H9 (cell line): Measurements from ENCODE around the gene ALG14. TPM values are rescaled to one million over a fixed set of nuclear protein-coding genes. Genes with fewer than 3 reads are reported as not detected.

Experiments
- DNase-seq: peaks from one replicate; pipeline ENCODE4 v3.0.0-alpha.2; 2017
- H2AFZ ChIP-seq: one replicate; pipeline ENCODE4 v1.6.1; 2013; ENCODE audit warnings: mild to moderate bottlenecking, low read length, control low read depth, moderate library complexity
- H2AK5ac ChIP-seq: 2 replicates; pipeline ENCODE4 v1.6.1; 2013; ENCODE audit warnings: low read length, control low read depth, mixed read lengths; ENCODE audit not compliant: insufficient read length
- H2BK120ac ChIP-seq: one replicate; pipeline ENCODE4 v1.6.1; 2013; ENCODE audit warnings: low read depth, mild to moderate bottlenecking, low read length, control low read depth, inconsistent platforms; ENCODE audit not compliant: poor library complexity, severe bottlenecking
- H2BK12ac ChIP-seq: 2 replicates; pipeline ENCODE4 v1.6.1; 2013; ENCODE audit warnings: low read length, control low read depth, mixed read lengths, low read depth; ENCODE audit not compliant: insufficient read length
- H2BK15ac ChIP-seq: 2 replicates; pipeline ENCODE4 v1.6.1; 2013; ENCODE audit warnings: low read depth, low read length, control low read depth
- H2BK20ac ChIP-seq: one replicate; pipeline ENCODE4 v1.6.1; 2013; ENCODE audit warnings: low read depth, mild to moderate bottlenecking, low read length, control low read depth, inconsistent platforms; ENCODE audit not compliant: poor library complexity, severe bottlenecking
- H2BK5ac ChIP-seq: 2 replicates; pipeline ENCODE4 v1.6.1; 2013; ENCODE audit warnings: low read length, control low read depth, mixed read lengths; ENCODE audit not compliant: insufficient read length
- H3K14ac ChIP-seq: 2 replicates; pipeline ENCODE4 v1.6.1; 2013; ENCODE audit warnings: low read length, control low read depth; ENCODE audit not compliant: insufficient read depth
- H3K18ac ChIP-seq: 2 replicates; pipeline ENCODE4 v1.6.1; 2013; ENCODE audit warnings: low read depth, mild to moderate bottlenecking, mixed read lengths, low read length, control low read depth; ENCODE audit not compliant: insufficient read length
- H3K23ac ChIP-seq: 2 replicates; pipeline ENCODE4 v1.6.1; 2013; ENCODE audit warnings: low read length, control low read depth, mixed read lengths, low read depth; ENCODE audit not compliant: insufficient read length
- H3K23me2 ChIP-seq: 2 replicates; pipeline ENCODE4 v1.6.1; 2013; ENCODE audit warnings: low read depth, mild to moderate bottlenecking, mixed read lengths, low read length, control low read depth; ENCODE audit not compliant: insufficient read length, poor library complexity, severe bottlenecking
- H3K27ac ChIP-seq: 2 replicates; pipeline ENCODE4 v1.5.1; 2013; ENCODE audit warnings: low read length, control low read depth, mixed read lengths, low read depth; ENCODE audit not compliant: insufficient read length
- H3K27me3 ChIP-seq: 2 replicates; pipeline ENCODE4 v1.6.1; 2013; ENCODE audit warnings: low read length, control low read depth, inconsistent platforms; ENCODE audit not compliant: insufficient read depth
- H3K4ac ChIP-seq: 2 replicates; pipeline ENCODE4 v1.6.1; 2013; ENCODE audit warnings: low read depth, mild to moderate bottlenecking, control low read depth, inconsistent platforms, low read length, moderate library complexity
- H3K4me1 ChIP-seq: 2 replicates; pipeline ENCODE4 v1.6.1; 2013; ENCODE audit warnings: low read length, control low read depth, inconsistent platforms; ENCODE audit not compliant: insufficient read depth
- H3K4me2 ChIP-seq: 2 replicates; pipeline ENCODE4 v1.6.1; 2013; ENCODE audit warnings: low read length, control low read depth, mixed read lengths; ENCODE audit not compliant: insufficient read length, insufficient read depth
- H3K56ac ChIP-seq: 2 replicates; pipeline ENCODE4 v1.6.1; 2013; ENCODE audit warnings: low read depth, mild to moderate bottlenecking, mixed read lengths, low read length, control low read depth; ENCODE audit not compliant: insufficient read length
- H3K79me1 ChIP-seq: 2 replicates; pipeline ENCODE4 v1.6.1; 2013; ENCODE audit warnings: low read depth, mild to moderate bottlenecking, moderate library complexity, low read length, control low read depth, inconsistent platforms; ENCODE audit not compliant: insufficient read depth, poor library complexity, severe bottlenecking
- H3K79me2 ChIP-seq: 2 replicates; pipeline ENCODE4 v1.6.1; 2013; ENCODE audit warnings: low read length, control low read depth, inconsistent platforms; ENCODE audit not compliant: insufficient read depth
- H3K9ac ChIP-seq: 2 replicates; pipeline ENCODE4 v1.6.1; 2013; ENCODE audit warnings: low read length, control low read depth, mixed read lengths; ENCODE audit not compliant: insufficient read length; ENCODE audit errors: extremely low read depth
- H3K9me3 ChIP-seq: one replicate; pipeline ENCODE4 v1.6.1; 2013; ENCODE audit warnings: low read depth, low read length, inconsistent platforms; ENCODE audit not compliant: control insufficient read depth
- H3T11ph ChIP-seq: one replicate; pipeline ENCODE4 v1.6.1; 2013; ENCODE audit warnings: mild to moderate bottlenecking, low read length, control low read depth, inconsistent platforms
- H4K20me1 ChIP-seq: one replicate; pipeline ENCODE4 v1.6.1; 2013; ENCODE audit not compliant: control insufficient read depth, insufficient read length, insufficient read depth
- H4K5ac ChIP-seq: 2 replicates; pipeline ENCODE4 v1.6.1; 2013; ENCODE audit warnings: low read depth, mild to moderate bottlenecking, mixed read lengths, low read length, control low read depth; ENCODE audit not compliant: insufficient read length
- H4K8ac ChIP-seq: replicated peaks from 2 replicates; pipeline ENCODE4 v1.6.1; 2013; ENCODE audit warnings: low read length, control low read depth, mixed read lengths, low read depth; ENCODE audit not compliant: insufficient read length
- H4K91ac ChIP-seq: 2 replicates; pipeline ENCODE4 v1.6.1; 2013; ENCODE audit warnings: low read depth, mild to moderate bottlenecking, moderate library complexity, mixed read lengths, low read length, control low read depth; ENCODE audit not compliant: insufficient read length
- H3K27ac Mint-ChIP-seq, 3 experiments: 2 replicates in 2 of 3; 3 replicates in 1 of 3; pipeline ENCODE4 v1.8.0; 2020 to 2021; ENCODE audit warnings: mixed read lengths in 3 of 3, mild to moderate bottlenecking in 1 of 3, moderate library complexity in 1 of 3
- H3K27me3 Mint-ChIP-seq: 2 replicates; pipeline ENCODE4 v1.8.0; 2021; ENCODE audit warnings: low read depth, mild to moderate bottlenecking, moderate library complexity, mixed read lengths
- H3K36me3 Mint-ChIP-seq, 3 experiments: 2 replicates in 2 of 3; 3 replicates in 1 of 3; pipeline ENCODE4 v1.8.0; 2020 to 2021; ENCODE audit warnings: low read depth in 3 of 3, mixed read lengths in 3 of 3; ENCODE audit not compliant: insufficient read depth in 1 of 3
- H3K4me1 Mint-ChIP-seq, 2 experiments: 2 replicates each; pipeline ENCODE4 v1.8.0; 2020; ENCODE audit warnings: mixed read lengths in 2 of 2
- H3K4me3 Mint-ChIP-seq, 2 experiments: 2 replicates in 1 of 2; 3 replicates in 1 of 2; pipeline ENCODE4 v1.8.0; 2020 to 2021; ENCODE audit warnings: mild to moderate bottlenecking in 2 of 2, mixed read lengths in 2 of 2, moderate library complexity in 1 of 2
- H3K9me3 Mint-ChIP-seq, 2 experiments: 2 replicates in 1 of 2; 3 replicates in 1 of 2; pipeline ENCODE4 v1.8.0; 2020; ENCODE audit warnings: mild to moderate bottlenecking in 2 of 2, mixed read lengths in 2 of 2, moderate library complexity in 1 of 2
- WGBS: extraction: QIAGEN DNeasy Blood & Tissue Kit; methylation state at CpG from one replicate; pipeline ENCODE4 v1.1.7; 2013; ENCODE audit warnings: missing lambda C conversion rate, low lambda C conversion rate, mixed read lengths; ENCODE audit not compliant: insufficient read length; ENCODE audit errors: extremely low coverage; 5-methylcytosine and 5-hydroxymethylcytosine counted together
- total RNA-seq: library from RNA; stranded (reverse); gene quantifications from 2 replicates; pipeline ENCODE4 v1.2.1, GENCODE V29; 2021
- TF ChIP-seq, protein P1 (sequence below): fragments of 200-600 bp; sonication (generic); conservative IDR thresholded peaks from 3 replicates; pipeline ENCODE4 v1.8.0; 2021; ENCODE audit warnings: antibody characterized with exemption, mild to moderate bottlenecking

The ALG14 gene
- total RNA-seq, 1 experiment from 2014 or later = 2.5 TPM

DNA sequence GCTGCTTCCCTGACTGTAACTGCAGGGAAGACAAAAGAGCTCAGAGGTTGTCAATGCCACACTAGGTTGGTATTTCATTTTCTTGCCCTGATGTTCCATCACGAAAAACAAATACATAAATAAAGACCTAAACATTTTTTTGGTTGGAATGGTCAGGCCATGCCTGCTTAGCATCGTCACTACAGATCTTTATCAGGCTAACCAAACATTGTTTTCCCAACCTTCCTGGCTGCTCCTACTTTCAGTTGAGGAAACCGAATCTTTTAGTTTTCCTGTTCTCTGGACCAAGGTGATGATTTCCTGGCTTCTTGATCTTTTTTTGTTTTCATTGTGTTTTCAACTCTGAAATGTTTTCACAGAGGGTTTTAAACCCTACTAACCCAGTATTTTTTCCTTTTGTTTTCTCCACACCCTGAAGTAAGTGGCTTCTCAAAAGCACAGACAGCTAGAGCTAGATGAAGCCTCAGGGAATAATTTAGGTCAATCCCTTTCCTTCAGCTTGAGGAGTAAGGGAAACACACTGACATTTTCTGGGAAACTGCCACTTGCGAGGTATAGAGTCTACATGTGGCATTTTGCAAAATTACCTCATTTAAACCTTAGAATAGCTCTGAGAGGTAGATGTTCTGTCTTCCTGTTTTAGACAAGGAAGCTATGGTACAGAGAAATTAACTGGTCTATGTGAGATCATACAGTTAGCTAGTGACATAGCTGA is 78.7 kb downstream of the ALG14 start:
- no peak overlapping the region for H4K91ac ChIP-seq
- H2AK5ac ChIP-seq = no peak overlapping the region
- no peak overlapping the region for H3K56ac ChIP-seq
- no peaks in the 10 kb centered on the region for H3K27me3 ChIP-seq
- no peaks in the 10 kb centered on the region for H3K9me3 ChIP-seq
- no peak overlapping the region for H3K23ac ChIP-seq
- no peak overlapping the region for H3K18ac ChIP-seq
- H3T11ph ChIP-seq = no peak overlapping the region
- H2BK15ac ChIP-seq = no peak overlapping the region
- no peak overlapping the region for H2AFZ ChIP-seq
- H4K20me1 ChIP-seq = no peaks in the 10 kb centered on the region
- H2BK120ac ChIP-seq = no peak overlapping the region
- H4K5ac ChIP-seq = no peak overlapping the region
- no peak overlapping the region for H3K27ac Mint-ChIP-seq
- H2BK5ac ChIP-seq = no peak overlapping the region
- no peak overlapping the region for H2BK20ac ChIP-seq
- H3K23me2 ChIP-seq = no peaks in the 10 kb centered on the region
- no peaks in the 10 kb centered on the region for H3K9me3 Mint-ChIP-seq
- H3K14ac ChIP-seq = no peak overlapping the region
- H3K79me2 ChIP-seq = no peaks in the 10 kb centered on the region
- no peak overlapping the region for H3K4me3 Mint-ChIP-seq
- H3K4ac ChIP-seq = no peak overlapping the region
- H3K9ac ChIP-seq = no peak overlapping the region
- no peak overlapping the region for H4K8ac ChIP-seq
- no peak overlapping the region for H3K27ac ChIP-seq
- H3K79me1 ChIP-seq = no peaks in the 10 kb centered on the region
- no peaks in the 10 kb centered on the region for H3K27me3 Mint-ChIP-seq
- no peak overlapping the region for H2BK12ac ChIP-seq
- H3K4me2 ChIP-seq = no peak overlapping the region
- TF ChIP-seq, protein P1, sequence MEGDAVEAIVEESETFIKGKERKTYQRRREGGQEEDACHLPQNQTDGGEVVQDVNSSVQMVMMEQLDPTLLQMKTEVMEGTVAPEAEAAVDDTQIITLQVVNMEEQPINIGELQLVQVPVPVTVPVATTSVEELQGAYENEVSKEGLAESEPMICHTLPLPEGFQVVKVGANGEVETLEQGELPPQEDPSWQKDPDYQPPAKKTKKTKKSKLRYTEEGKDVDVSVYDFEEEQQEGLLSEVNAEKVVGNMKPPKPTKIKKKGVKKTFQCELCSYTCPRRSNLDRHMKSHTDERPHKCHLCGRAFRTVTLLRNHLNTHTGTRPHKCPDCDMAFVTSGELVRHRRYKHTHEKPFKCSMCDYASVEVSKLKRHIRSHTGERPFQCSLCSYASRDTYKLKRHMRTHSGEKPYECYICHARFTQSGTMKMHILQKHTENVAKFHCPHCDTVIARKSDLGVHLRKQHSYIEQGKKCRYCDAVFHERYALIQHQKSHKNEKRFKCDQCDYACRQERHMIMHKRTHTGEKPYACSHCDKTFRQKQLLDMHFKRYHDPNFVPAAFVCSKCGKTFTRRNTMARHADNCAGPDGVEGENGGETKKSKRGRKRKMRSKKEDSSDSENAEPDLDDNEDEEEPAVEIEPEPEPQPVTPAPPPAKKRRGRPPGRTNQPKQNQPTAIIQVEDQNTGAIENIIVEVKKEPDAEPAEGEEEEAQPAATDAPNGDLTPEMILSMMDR = no peak
- peaks cover 7 to 10% of the 10 kb centered on the region in 2 experiments for H3K4me1 Mint-ChIP-seq
- H3K36me3 Mint-ChIP-seq = no peaks in the 10 kb centered on the region
- no CpG with 5 or more reads among the region's 4 CpGs for WGBS
- DNase-seq = no peak
- no peaks in the 10 kb centered on the region for H3K4me1 ChIP-seq
